IMR-90 (cell line): ENCODE results near the gene SH3BGRL3. TPM values are rescaled to one million over a fixed set of nuclear protein-coding genes. Genes with fewer than 3 reads are reported as not detected.

ENCODE experiments used
- ATAC-seq: fragments of 200-7000 bp; cut with Tn5 transposase; 2 replicates; pipeline ENCODE4 v1.9.1; 2020; ENCODE audit warnings: low read depth, mild to moderate bottlenecking, moderate library complexity
- BruUV-seq: library from RNA; stranded (reverse); fragments of 400-500 nt; replicated peaks from 2 replicates; lab custom pipeline; 2021; lab: Mats Ljungman, UMichigan
- CTCF ChIA-PET: fragments of 300-600 bp; formaldehyde crosslinking; extraction: SDS; loops from one replicate; lab custom pipeline; 2021; ENCODE audit warnings: antibody characterized with exemption; lab: Yijun Ruan, JAX
- POLR2A ChIA-PET: fragments of 300-600 bp; sonication (Branson Sonifier 250); formaldehyde crosslinking; loops from one replicate; lab custom pipeline; 2022; ENCODE audit warnings: antibody characterized with exemption; ENCODE audit not compliant: unreplicated experiment; lab: Charles Lee
- DNase-seq: peaks from one replicate; pipeline ENCODE4 v3.0.0; 2013
- H2AFZ ChIP-seq: replicated peaks from 2 replicates; pipeline ENCODE3; 2013; ENCODE audit warnings: low read length, mild to moderate bottlenecking; ENCODE audit not compliant: poor library complexity
- H2AK5ac ChIP-seq: 2 replicates; pipeline ENCODE4 v1.6.1; 2013; ENCODE audit warnings: low read depth, low read length, inconsistent platforms
- H2AK9ac ChIP-seq: replicated peaks from 2 replicates; pipeline ENCODE3; 2013; ENCODE audit warnings: mild to moderate bottlenecking, low read depth, low read length, moderate library complexity; ENCODE audit not compliant: poor library complexity
- H2BK120ac ChIP-seq: 2 replicates; pipeline ENCODE4 v1.6.1; 2013; ENCODE audit warnings: low read depth, low read length, inconsistent platforms
- H2BK15ac ChIP-seq: 3 replicates; pipeline ENCODE4 v1.6.1; 2013; ENCODE audit warnings: low read depth, low read length, inconsistent platforms
- H2BK20ac ChIP-seq: 2 replicates; pipeline ENCODE4 v1.6.1; 2013; ENCODE audit warnings: low read depth, mild to moderate bottlenecking, inconsistent platforms, low read length, moderate library complexity
- H2BK5ac ChIP-seq: 2 replicates; pipeline ENCODE4 v1.6.1; 2013; ENCODE audit warnings: mild to moderate bottlenecking, low read depth, low read length, inconsistent platforms; ENCODE audit not compliant: poor library complexity, severe bottlenecking
- H3K14ac ChIP-seq: replicated peaks from 2 replicates; pipeline ENCODE4 v1.6.1; 2013; ENCODE audit warnings: low read depth, low read length, inconsistent platforms
- H3K18ac ChIP-seq: 2 replicates; pipeline ENCODE4 v1.6.1; 2013; ENCODE audit warnings: low read depth, low read length, control low read depth
- H3K23ac ChIP-seq: 2 replicates; pipeline ENCODE4 v1.6.1; 2013; ENCODE audit warnings: low read depth, low read length, inconsistent platforms
- H3K27ac ChIP-seq: 2 replicates; pipeline ENCODE4 v1.5.1; 2013; ENCODE audit warnings: mild to moderate bottlenecking, control low read depth, low read length; ENCODE audit not compliant: insufficient read depth
- H3K27me3 ChIP-seq: 2 replicates; pipeline ENCODE4 v1.6.1; 2013; ENCODE audit warnings: low read length; ENCODE audit not compliant: control insufficient read depth, insufficient read depth
- H3K36me3 ChIP-seq: 2 replicates; pipeline ENCODE4 v1.6.1; 2013; ENCODE audit warnings: low read length, mixed read lengths; ENCODE audit not compliant: control insufficient read depth, insufficient read depth
- H3K4ac ChIP-seq: 2 replicates; pipeline ENCODE4 v1.6.1; 2013; ENCODE audit warnings: low read depth, low read length, inconsistent platforms
- H3K4me1 ChIP-seq: 2 replicates; pipeline ENCODE4 v1.6.1; 2013; ENCODE audit warnings: low read length, mixed read lengths; ENCODE audit not compliant: control insufficient read depth, insufficient read depth
- H3K4me2 ChIP-seq: 2 replicates; pipeline ENCODE4 v1.6.1; 2013; ENCODE audit warnings: low read depth, mild to moderate bottlenecking, control low read depth, low read length, moderate library complexity
- H3K4me3 ChIP-seq: 2 replicates; pipeline ENCODE4 v1.5.1; 2013; ENCODE audit warnings: low read depth, mild to moderate bottlenecking, control low read depth, low read length, moderate library complexity; ENCODE audit not compliant: insufficient read depth
- H3K56ac ChIP-seq: 2 replicates; pipeline ENCODE4 v1.6.1; 2013; ENCODE audit warnings: low read length, inconsistent platforms; ENCODE audit not compliant: insufficient read depth; ENCODE audit errors: extremely low read depth
- H3K79me1 ChIP-seq, 2 experiments: 2 replicates each; pipeline ENCODE4 v1.6.1; 2013; ENCODE audit warnings: low read length in 2 of 2, inconsistent platforms in 1 of 2, low read depth in 1 of 2
- H3K9ac ChIP-seq: 2 replicates; pipeline ENCODE4 v1.6.1; 2013; ENCODE audit warnings: low read depth, low read length, control low read depth
- H3K9me1 ChIP-seq: 2 replicates; pipeline ENCODE4 v1.6.1; 2013; ENCODE audit warnings: low read length, inconsistent platforms; ENCODE audit not compliant: insufficient read depth
- H3K9me3 ChIP-seq: 2 replicates; pipeline ENCODE4 v1.6.1; 2013; ENCODE audit warnings: low read length; ENCODE audit not compliant: control insufficient read depth, insufficient read depth
- H4K20me1 ChIP-seq: 2 replicates; pipeline ENCODE4 v1.6.1; 2013; ENCODE audit warnings: low read length, inconsistent platforms; ENCODE audit not compliant: insufficient read depth
- H4K5ac ChIP-seq: 2 replicates; pipeline ENCODE4 v1.6.1; 2013; ENCODE audit warnings: mild to moderate bottlenecking, low read depth, low read length, control low read depth
- H4K8ac ChIP-seq, 2 experiments: 2 replicates each; pipeline ENCODE4 v1.6.1; 2013; ENCODE audit warnings: low read depth in 2 of 2, low read length in 2 of 2, control low read depth in 1 of 2, inconsistent platforms in 1 of 2
- H4K91ac ChIP-seq: 2 replicates; pipeline ENCODE4 v1.6.1; 2013; ENCODE audit warnings: low read depth, low read length, inconsistent platforms; ENCODE audit not compliant: insufficient read depth
- BHLHE40 ChIP-seq: fragments of 150-350 bp; IDR thresholded peaks from 2 replicates; pipeline ENCODE4 v1.6.1; 2016; ENCODE audit warnings: mild to moderate bottlenecking, low read depth, low read length
- CEBPB ChIP-seq: IDR thresholded peaks from 2 replicates; pipeline ENCODE4 v1.6.1; 2012; ENCODE audit warnings: low read depth, low read length, improper control_type of control experiment
- CHD1 ChIP-seq: IDR thresholded peaks from 2 replicates; pipeline ENCODE4 v1.6.1; 2012; ENCODE audit warnings: low read depth, low read length, improper control_type of control experiment
- FOS ChIP-seq: fragments of 150-350 bp; IDR thresholded peaks from 2 replicates; pipeline ENCODE4 v1.6.1; 2016; ENCODE audit warnings: low read depth, low read length
- MAZ ChIP-seq: IDR thresholded peaks from 2 replicates; pipeline ENCODE4 v1.6.1; 2012; ENCODE audit warnings: low read depth, mild to moderate bottlenecking, low read length, improper control_type of control experiment, moderate library complexity, borderline replicate concordance
- MXI1 ChIP-seq: IDR thresholded peaks from 2 replicates; pipeline ENCODE4 v1.6.1; 2012; ENCODE audit warnings: low read depth, mild to moderate bottlenecking, low read length, moderate library complexity, borderline replicate concordance
- NFE2L2 ChIP-seq: fragments of 150-350 bp; IDR thresholded peaks from 2 replicates; pipeline ENCODE4 v1.6.1; 2016; ENCODE audit warnings: low read depth, mild to moderate bottlenecking, low read length
- POLR2A ChIP-seq: IDR thresholded peaks from 2 replicates; pipeline ENCODE4 v1.6.1; 2012; ENCODE audit warnings: mild to moderate bottlenecking, low read depth, low read length
- RAD21 ChIP-seq: IDR thresholded peaks from 2 replicates; pipeline ENCODE4 v1.6.1; 2012; ENCODE audit warnings: low read length, improper control_type of control experiment
- RCOR1 ChIP-seq: IDR thresholded peaks from 2 replicates; pipeline ENCODE4 v1.6.1; 2012; ENCODE audit warnings: mild to moderate bottlenecking, low read length, improper control_type of control experiment; ENCODE audit not compliant: insufficient replicate concordance
- RFX5 ChIP-seq: IDR thresholded peaks from 2 replicates; pipeline ENCODE4 v1.8.0; 2012; ENCODE audit warnings: low read depth, mild to moderate bottlenecking, low read length, moderate library complexity
- SMC3 ChIP-seq: fragments of 150-350 bp; IDR thresholded peaks from 2 replicates; pipeline ENCODE4 v1.6.1; 2016; ENCODE audit warnings: low read depth, mild to moderate bottlenecking, antibody characterized with exemption, low read length, moderate library complexity
- WGBS, 2 experiments: methylation state at CpG; one replicate each; pipeline versions ENCODE4 v1.1.5 to v1.1.7; 2013; ENCODE audit warnings: missing lambda C conversion rate in 2 of 2; ENCODE audit not compliant: insufficient read length in 1 of 2; ENCODE audit errors: extremely low coverage in 2 of 2; 5-methylcytosine and 5-hydroxymethylcytosine counted together
- dilution Hi-C: fragments of 300-500 bp; cut with HindIII; formaldehyde crosslinking; loops from one replicate; pipeline ENCODE4 v1.14.3; 2018; ENCODE audit warnings: low sequenced_read_pairs; ENCODE audit not compliant: unreplicated experiment
- in situ Hi-C: fragments of 300-500 bp; cut with MboI; formaldehyde crosslinking; loops from 3 replicates; pipeline ENCODE4 v1.14.3; 2019; ENCODE audit warnings: low sequenced_read_pairs, inconsistent platforms, mixed read lengths
- intact Hi-C: fragments of 100-400 bp; cut with micrococcal nuclease; formaldehyde crosslinking; loops from 2 replicates; pipeline ENCODE4 v1.10.0; 2022
- polyA plus RNA-seq, 3 experiments: library from polyadenylated mRNA; depleted of rRNA; stranded (reverse); fragments of >200 nt; gene quantifications; 2 replicates each; pipeline ENCODE4 v1.2.3, GENCODE V29; 2012; ENCODE audit warnings: low replicate concordance in 1 of 3
- total RNA-seq: library from RNA; depleted of rRNA; stranded (reverse); fragments of >200 nt; gene quantifications from 2 replicates; pipeline ENCODE4 v1.2.3, GENCODE V29; 2012
- TF ChIP-seq, protein P1 (sequence below): fragments of 150-350 bp; IDR thresholded peaks from 2 replicates; pipeline ENCODE4 v1.6.1; 2016; ENCODE audit warnings: low read depth, mild to moderate bottlenecking, low read length, moderate library complexity, borderline replicate concordance
- TF ChIP-seq, protein P2 (sequence below): fragments of 150-350 bp; IDR thresholded peaks from 2 replicates; pipeline ENCODE4 v1.6.1; 2017; ENCODE audit warnings: mild to moderate bottlenecking, antibody characterized with exemption, low read length, low read depth
- TF ChIP-seq, protein P3 (sequence below): conservative IDR thresholded peaks from 2 replicates; pipeline ENCODE4 v1.5.1; 2012; ENCODE audit warnings: mild to moderate bottlenecking, low read depth, low read length, improper control_type of control experiment

SH3BGRL3 gene
- total and polyA plus RNA-seq, 2 of the 4 experiments (the other 2 are of a cell fraction), result 35.0 to 483 TPM

DNA sequence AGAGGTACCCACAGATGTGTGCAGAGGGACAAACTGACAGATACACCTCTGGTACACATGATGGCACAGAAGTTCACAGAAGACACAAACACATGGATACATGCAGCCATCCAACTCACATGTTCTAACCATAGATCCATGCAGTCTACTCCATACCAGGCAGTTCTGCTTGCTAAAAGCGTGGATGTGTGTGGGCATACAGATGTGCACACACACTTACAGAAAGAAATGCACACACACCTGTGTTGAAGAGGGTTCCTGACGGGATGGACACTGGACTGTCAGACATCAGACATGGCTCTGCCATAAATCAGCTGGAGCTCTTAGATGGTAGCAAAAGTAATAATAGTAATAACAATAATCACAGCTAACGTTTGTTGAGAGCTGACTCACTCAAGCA, 44.7 kb downstream of the SH3BGRL3 start:
- no peaks in the 10 kb centered on the region for H3K79me1 ChIP-seq
- H3K36me3 ChIP-seq, result no peaks in the 10 kb centered on the region
- no peak overlapping the region for H3K14ac ChIP-seq
- no peak overlapping the region for H2BK5ac ChIP-seq
- no peak overlapping the region for H3K18ac ChIP-seq
- ATAC-seq, result no peak
- no peak overlapping the region for H2AK9ac ChIP-seq
- H3K9me1 ChIP-seq, result no peaks in the 10 kb centered on the region
- no peak overlapping the region for H3K4ac ChIP-seq
- no peak overlapping the region for H3K9ac ChIP-seq
- H3K9me3 ChIP-seq, result no peaks in the 10 kb centered on the region
- no peak overlapping the region for H3K27ac ChIP-seq
- CTCF ChIA-PET, result interaction anchor here (1.7 kb wide), 1 partner anchor 155 kb away, joined by 3 read pairs; the partner anchor contains the start of gene ZNF593
- no CpG with 5 or more reads among the region's 3 CpGs for WGBS, 2 experiments
- no peak overlapping the region for H2AK5ac ChIP-seq
- no peak overlapping the region for H2BK15ac ChIP-seq
- no peaks in the 10 kb centered on the region for H4K20me1 ChIP-seq
- no peak overlapping the region for H4K5ac ChIP-seq
- H3K27me3 ChIP-seq, result peaks cover 15% of the 10 kb centered on the region
- BruUV-seq, result no TSS peak
- intact Hi-C loops (no loop called here), in situ Hi-C loops (no loop called here), dilution Hi-C loops (no loop called here)
- POLR2A ChIA-PET, result no interaction called here
- no peak for DNase-seq
- H4K91ac ChIP-seq, result no peak overlapping the region
- no peak overlapping the region for H3K23ac ChIP-seq
- H3K4me1 ChIP-seq, result peaks cover 3% of the 10 kb centered on the region
- no peak overlapping the region for H4K8ac ChIP-seq
- TF ChIP-seq MXI1 (no peak), RFX5 (no peak), POLR2A (no peak), RAD21 (no peak), CHD1 (no peak), SMC3 (no peak), RCOR1 (no peak), NFE2L2 (no peak), BHLHE40 (no peak), CEBPB (no peak), MAZ (no peak), FOS (no peak)
- TF ChIP-seq, protein P1, sequence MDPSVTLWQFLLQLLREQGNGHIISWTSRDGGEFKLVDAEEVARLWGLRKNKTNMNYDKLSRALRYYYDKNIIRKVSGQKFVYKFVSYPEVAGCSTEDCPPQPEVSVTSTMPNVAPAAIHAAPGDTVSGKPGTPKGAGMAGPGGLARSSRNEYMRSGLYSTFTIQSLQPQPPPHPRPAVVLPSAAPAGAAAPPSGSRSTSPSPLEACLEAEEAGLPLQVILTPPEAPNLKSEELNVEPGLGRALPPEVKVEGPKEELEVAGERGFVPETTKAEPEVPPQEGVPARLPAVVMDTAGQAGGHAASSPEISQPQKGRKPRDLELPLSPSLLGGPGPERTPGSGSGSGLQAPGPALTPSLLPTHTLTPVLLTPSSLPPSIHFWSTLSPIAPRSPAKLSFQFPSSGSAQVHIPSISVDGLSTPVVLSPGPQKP, result no peak
- TF ChIP-seq, protein P2, sequence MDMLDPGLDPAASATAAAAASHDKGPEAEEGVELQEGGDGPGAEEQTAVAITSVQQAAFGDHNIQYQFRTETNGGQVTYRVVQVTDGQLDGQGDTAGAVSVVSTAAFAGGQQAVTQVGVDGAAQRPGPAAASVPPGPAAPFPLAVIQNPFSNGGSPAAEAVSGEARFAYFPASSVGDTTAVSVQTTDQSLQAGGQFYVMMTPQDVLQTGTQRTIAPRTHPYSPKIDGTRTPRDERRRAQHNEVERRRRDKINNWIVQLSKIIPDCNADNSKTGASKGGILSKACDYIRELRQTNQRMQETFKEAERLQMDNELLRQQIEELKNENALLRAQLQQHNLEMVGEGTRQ, result no peak
- TF ChIP-seq, protein P3, sequence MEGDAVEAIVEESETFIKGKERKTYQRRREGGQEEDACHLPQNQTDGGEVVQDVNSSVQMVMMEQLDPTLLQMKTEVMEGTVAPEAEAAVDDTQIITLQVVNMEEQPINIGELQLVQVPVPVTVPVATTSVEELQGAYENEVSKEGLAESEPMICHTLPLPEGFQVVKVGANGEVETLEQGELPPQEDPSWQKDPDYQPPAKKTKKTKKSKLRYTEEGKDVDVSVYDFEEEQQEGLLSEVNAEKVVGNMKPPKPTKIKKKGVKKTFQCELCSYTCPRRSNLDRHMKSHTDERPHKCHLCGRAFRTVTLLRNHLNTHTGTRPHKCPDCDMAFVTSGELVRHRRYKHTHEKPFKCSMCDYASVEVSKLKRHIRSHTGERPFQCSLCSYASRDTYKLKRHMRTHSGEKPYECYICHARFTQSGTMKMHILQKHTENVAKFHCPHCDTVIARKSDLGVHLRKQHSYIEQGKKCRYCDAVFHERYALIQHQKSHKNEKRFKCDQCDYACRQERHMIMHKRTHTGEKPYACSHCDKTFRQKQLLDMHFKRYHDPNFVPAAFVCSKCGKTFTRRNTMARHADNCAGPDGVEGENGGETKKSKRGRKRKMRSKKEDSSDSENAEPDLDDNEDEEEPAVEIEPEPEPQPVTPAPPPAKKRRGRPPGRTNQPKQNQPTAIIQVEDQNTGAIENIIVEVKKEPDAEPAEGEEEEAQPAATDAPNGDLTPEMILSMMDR, result no peak
- H2BK120ac ChIP-seq, result no peak overlapping the region
- no peak overlapping the region for H3K4me3 ChIP-seq
- H2BK20ac ChIP-seq, result no peak overlapping the region
- H3K56ac ChIP-seq, result no peak overlapping the region
- no peak overlapping the region for H3K4me2 ChIP-seq
- H2AFZ ChIP-seq, result no peak overlapping the region
